ENCODE data around the gene SVIP.

SVIP gene

GRCh38 chr11:22859756-22860155 is 30.2 kb upstream of the SVIP start:
- TF ChIP-seq, protein P1, sequence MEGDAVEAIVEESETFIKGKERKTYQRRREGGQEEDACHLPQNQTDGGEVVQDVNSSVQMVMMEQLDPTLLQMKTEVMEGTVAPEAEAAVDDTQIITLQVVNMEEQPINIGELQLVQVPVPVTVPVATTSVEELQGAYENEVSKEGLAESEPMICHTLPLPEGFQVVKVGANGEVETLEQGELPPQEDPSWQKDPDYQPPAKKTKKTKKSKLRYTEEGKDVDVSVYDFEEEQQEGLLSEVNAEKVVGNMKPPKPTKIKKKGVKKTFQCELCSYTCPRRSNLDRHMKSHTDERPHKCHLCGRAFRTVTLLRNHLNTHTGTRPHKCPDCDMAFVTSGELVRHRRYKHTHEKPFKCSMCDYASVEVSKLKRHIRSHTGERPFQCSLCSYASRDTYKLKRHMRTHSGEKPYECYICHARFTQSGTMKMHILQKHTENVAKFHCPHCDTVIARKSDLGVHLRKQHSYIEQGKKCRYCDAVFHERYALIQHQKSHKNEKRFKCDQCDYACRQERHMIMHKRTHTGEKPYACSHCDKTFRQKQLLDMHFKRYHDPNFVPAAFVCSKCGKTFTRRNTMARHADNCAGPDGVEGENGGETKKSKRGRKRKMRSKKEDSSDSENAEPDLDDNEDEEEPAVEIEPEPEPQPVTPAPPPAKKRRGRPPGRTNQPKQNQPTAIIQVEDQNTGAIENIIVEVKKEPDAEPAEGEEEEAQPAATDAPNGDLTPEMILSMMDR (IDR thresholded peaks at IDR 0.05; ENCODE audit: low read length, missing control alignments), result no peak
- no peak overlapping the region for H3K4me3 ChIP-seq (replicated peaks; ENCODE audit: low read depth, low read length)
- DNase-seq (ENCODE audit: low read depth), result no peak

GRCh38 chr11:22851477-22851876 is 21.9 kb upstream of the SVIP start:
- DNase-seq (ENCODE audit: low read depth), result no peak
- TF ChIP-seq, protein P1 (IDR thresholded peaks at IDR 0.05; ENCODE audit: low read length, missing control alignments), result no peak
- no peak overlapping the region for H3K4me3 ChIP-seq (replicated peaks; ENCODE audit: low read depth, low read length)

- no peak overlapping the region for H3K4me3 ChIP-seq (replicated peaks; ENCODE audit: low read depth, low read length)
- DNase-seq (ENCODE audit: low read depth), result no peak
- TF ChIP-seq, protein P1 (IDR thresholded peaks at IDR 0.05; ENCODE audit: low read length, missing control alignments), result no peak
These were observed 17.1 kb upstream of the SVIP start for GRCh38 chr11:22846726-22847125.

GRCh38 chr11:22832315-22833015 is 2.9 kb upstream of the SVIP start:
- DNase-seq (ENCODE audit: low read depth), result no peak
- TF ChIP-seq, protein P1 (IDR thresholded peaks at IDR 0.05; ENCODE audit: low read length, missing control alignments), result no peak
- H3K4me3 ChIP-seq (replicated peaks; ENCODE audit: low read depth, low read length), result no peak overlapping the region

DNA sequence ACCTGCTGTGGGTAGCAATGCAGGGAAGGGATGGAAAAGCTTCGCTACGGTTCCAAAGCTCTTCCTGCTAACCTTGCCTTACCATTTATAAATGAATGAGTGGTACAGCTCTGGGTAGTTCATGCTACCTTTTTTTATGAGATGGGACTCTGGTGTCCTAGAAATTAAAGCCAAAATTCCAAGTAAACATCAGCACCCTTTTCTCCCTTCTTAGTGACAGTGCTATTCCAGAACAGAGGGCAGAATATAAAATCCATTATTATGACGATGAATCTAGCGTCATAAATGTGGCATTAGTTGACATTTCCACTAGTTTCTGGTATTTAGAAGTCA is 447 bp upstream of the SVIP start:
- no peak for DNase-seq (ENCODE audit: low read depth)
- TF ChIP-seq, protein P1 (IDR thresholded peaks at IDR 0.05; ENCODE audit: low read length, missing control alignments), result no peak
- peak overlapping the region; percentile 36 for H3K4me3 ChIP-seq (replicated peaks; ENCODE audit: low read depth, low read length)

DNA sequence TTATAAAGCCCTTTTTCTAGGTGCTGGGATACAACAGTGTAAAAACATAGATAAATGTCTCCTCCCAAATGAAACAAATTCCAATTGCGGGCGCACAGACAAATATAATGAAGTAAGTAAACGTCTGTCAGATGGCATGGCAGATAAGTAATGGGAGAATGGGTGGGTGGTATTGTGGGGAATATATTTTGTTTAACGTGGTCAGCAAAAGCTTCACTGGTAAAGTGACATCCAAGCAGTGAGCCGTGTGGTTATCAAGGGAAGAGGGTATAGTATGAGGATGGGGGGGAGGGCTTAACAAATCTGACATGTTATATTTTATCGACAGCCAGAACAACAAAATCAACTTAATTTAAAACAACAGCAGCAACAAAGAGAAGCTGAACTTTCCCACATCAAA is 1.2 kb downstream of the SVIP start:
- DNase-seq (ENCODE audit: low read depth), result no peak
- TF ChIP-seq, protein P1 (IDR thresholded peaks at IDR 0.05; ENCODE audit: low read length, missing control alignments), result no peak
- peak overlapping the region; percentile 87 for H3K4me3 ChIP-seq (replicated peaks; ENCODE audit: low read depth, low read length)

GRCh38 chr11:22822203-22822602 is 7.4 kb downstream of the SVIP start:
- H3K4me3 ChIP-seq (replicated peaks; ENCODE audit: low read depth, low read length), result no peak overlapping the region
- peak; percentile 10 for DNase-seq (ENCODE audit: low read depth)
- TF ChIP-seq, protein P1 (IDR thresholded peaks at IDR 0.05; ENCODE audit: low read length, missing control alignments), result no peak
